PC-3 (cell line): ENCODE measurements around the gene HYAL1. TPM values are rescaled to one million over a fixed set of nuclear protein-coding genes. Genes with fewer than 3 reads are reported as not detected.

Experiments
- ATAC-seq: fragments of 200-7000 bp; cut with Tn5 transposase; 2 replicates; pipeline ENCODE4 v1.9.1; 2020; ENCODE audit warnings: mild to moderate bottlenecking, moderate library complexity
- BruUV-seq: library from RNA; stranded (reverse); fragments of 400-500 nt; replicated peaks from 2 replicates; lab custom pipeline; 2021; lab: Mats Ljungman, UMichigan
- CTCF ChIA-PET: fragments of 300-600 bp; sonication (Branson Sonifier 250); formaldehyde crosslinking; loops from one replicate; lab custom pipeline; 2022; ENCODE audit warnings: antibody characterized with exemption; lab: Charles Lee
- POLR2A ChIA-PET: fragments of 300-600 bp; sonication (Branson Sonifier 250); formaldehyde crosslinking; loops from one replicate; lab custom pipeline; 2022; ENCODE audit warnings: antibody characterized with exemption; ENCODE audit not compliant: unreplicated experiment; lab: Charles Lee
- DNase-seq: peaks from one replicate; pipeline ENCODE4 v3.0.0-alpha.2; 2015
- H2AFZ ChIP-seq: fragments of 300-600 bp; sonication (generic); 2 replicates; pipeline ENCODE4 v1.6.0; 2016; ENCODE audit warnings: antibody characterized with exemption, low read length
- H3F3A ChIP-seq: fragments of 300-600 bp; sonication (generic); one replicate; pipeline ENCODE4 v1.6.0; 2017; ENCODE audit warnings: antibody characterized with exemption, low read length, control low read depth, mild to moderate bottlenecking; ENCODE audit not compliant: unreplicated experiment
- H3K27ac ChIP-seq: fragments of 300-600 bp; sonication (generic); 2 replicates; pipeline ENCODE4 v1.5.1; 2016; ENCODE audit warnings: mild to moderate bottlenecking, low read length
- H3K27me3 ChIP-seq: fragments of 300-600 bp; sonication (generic); 2 replicates; pipeline ENCODE4 v1.6.1; 2016; ENCODE audit warnings: low read length, mixed read lengths
- H3K36me3 ChIP-seq: fragments of 300-600 bp; sonication (generic); 2 replicates; pipeline ENCODE4 v1.6.1; 2016; ENCODE audit warnings: low read depth, mixed run types, low read length, mixed read lengths
- H3K4me1 ChIP-seq: fragments of 300-600 bp; sonication (generic); 2 replicates; pipeline ENCODE4 v1.5.1; 2016; ENCODE audit warnings: low read length; ENCODE audit not compliant: insufficient read depth
- H3K4me2 ChIP-seq: fragments of 300-600 bp; sonication (generic); 2 replicates; pipeline ENCODE4 v1.6.0; 2016; ENCODE audit warnings: low read length
- H3K4me3 ChIP-seq: fragments of 300-600 bp; sonication (generic); 2 replicates; pipeline ENCODE4 v1.5.1; 2016; ENCODE audit warnings: mild to moderate bottlenecking, low read length, mixed read lengths
- H3K79me2 ChIP-seq: fragments of 300-600 bp; sonication (generic); 2 replicates; pipeline ENCODE4 v1.6.1; 2017; ENCODE audit warnings: low read length, mixed read lengths
- H3K9ac ChIP-seq: fragments of 300-600 bp; sonication (generic); 2 replicates; pipeline ENCODE4 v1.6.0; 2016; ENCODE audit warnings: mild to moderate bottlenecking, low read length
- H3K9me2 ChIP-seq: fragments of 300-600 bp; sonication (generic); replicated peaks from 2 replicates; pipeline ENCODE4 v1.6.1; 2016; ENCODE audit warnings: mixed run types, low read length, mixed read lengths
- H3K9me3 ChIP-seq: fragments of 300-600 bp; sonication (generic); 2 replicates; pipeline ENCODE4 v1.6.1; 2016; ENCODE audit warnings: low read length, mixed read lengths
- H4K20me1 ChIP-seq: fragments of 300-600 bp; sonication (generic); 2 replicates; pipeline ENCODE4 v1.6.1; 2016; ENCODE audit warnings: low read length, mixed read lengths
- CTCF ChIP-seq: fragments of 300-600 bp; sonication (generic); conservative IDR thresholded peaks from 2 replicates; pipeline ENCODE4 v1.5.1; 2017; ENCODE audit warnings: antibody characterized with exemption, low read depth, mild to moderate bottlenecking, low read length
- EZH2 ChIP-seq: fragments of 300-600 bp; sonication (generic); IDR thresholded peaks from one replicate; pipeline ENCODE4 v1.6.1; 2017; ENCODE audit warnings: antibody characterized with exemption, mild to moderate bottlenecking, low read length; ENCODE audit not compliant: unreplicated experiment
- EZH2phosphoT487 ChIP-seq: fragments of 300-600 bp; sonication (generic); IDR thresholded peaks from 2 replicates; pipeline ENCODE4 v1.6.1; 2018; ENCODE audit warnings: mild to moderate bottlenecking, antibody characterized with exemption, low read length, borderline replicate concordance
- intact Hi-C: fragments of 100-400 bp; cut with micrococcal nuclease; formaldehyde crosslinking; loops from 2 replicates; pipeline ENCODE4 v1.9.0; 2023
- total RNA-seq: library from RNA; depleted of rRNA; stranded (reverse); fragments of >200 nt; gene quantifications from 2 replicates; pipeline ENCODE4 v1.2.3, GENCODE V29; 2014

HYAL1 gene
- total RNA-seq, 1 experiment from 2014 or later: 1.3 TPM

- Histone ChIP-seq H3K4me1 (peaks cover 6% of the 10 kb centered on the region), H3F3A (peaks cover 4% of the 10 kb centered on the region), H3K36me3 (peaks cover 32% of the 10 kb centered on the region), H3K4me3 (peak within 1 kb of the TSS; percentile 97), H4K20me1 (no peaks in the 10 kb centered on the region), H3K9me2 (no peaks in the 10 kb centered on the region), H3K27me3 (no peaks in the 10 kb centered on the region), H3K79me2 (peaks cover 32% of the 10 kb centered on the region), H3K9ac (peak within 1 kb of the TSS; percentile 97), H3K4me2 (peak within 1 kb of the TSS; percentile 100), H3K27ac (peak within 1 kb of the TSS; percentile 81), H3K9me3 (no peaks in the 10 kb centered on the region), H2AFZ (peak within 1 kb of the TSS; percentile 85)
- peak; percentile 98 for DNase-seq
- TF ChIP-seq EZH2 (no peak), EZH2phosphoT487 (no peak), CTCF (no peak)
- TSS peak; percentile 98 for BruUV-seq
- CTCF ChIA-PET: interaction anchor here (0.7 to 0.9 kb wide), 2 partner anchors 32 to 36 kb away, joined by 3 to 5 read pairs; no protein-coding TSS in a partner anchor
- intact Hi-C loops: no loop called here
- POLR2A ChIA-PET: interaction anchor here (1.4 to 1.5 kb wide), 2 partner anchors 24 to 45 kb away, joined by 4 to 5 read pairs; no protein-coding TSS in a partner anchor
- ATAC-seq: peak; percentile 98
Measured at GRCh38 chr3:50292159-50293078, 11.0 kb downstream of the HYAL1 start, which contains the start of gene IFRD2. Gene IFRD2, minus strand, starts transcription at chr3:50292429. Its CDS starts 155 bp downstream, at chr3:50292274.

GRCh38 chr3:50290161-50290641, 13.2 kb downstream of the HYAL1 start:
- CTCF ChIA-PET: no interaction called here
- peaks cover 6% of the 10 kb centered on the region for H3K4me1 ChIP-seq
- no peak for TF ChIP-seq CTCF
- no peak for TF ChIP-seq EZH2
- TF ChIP-seq EZH2phosphoT487: no peak
- DNase-seq: no peak
- peaks cover 4% of the 10 kb centered on the region for H3F3A ChIP-seq
- ATAC-seq: no peak
- peaks cover 32% of the 10 kb centered on the region for H3K79me2 ChIP-seq
- no peak overlapping the region; the same call in 1 of the 2 replicates for H3K4me3 ChIP-seq
- H2AFZ ChIP-seq: no peak overlapping the region
- H3K27ac ChIP-seq: no peak overlapping the region
- no peaks in the 10 kb centered on the region for H3K9me2 ChIP-seq
- no peaks in the 10 kb centered on the region for H3K9me3 ChIP-seq
- POLR2A ChIA-PET: no interaction called here
- H3K27me3 ChIP-seq: no peaks in the 10 kb centered on the region
- BruUV-seq: no TSS peak
- H3K36me3 ChIP-seq: peaks cover 35% of the 10 kb centered on the region
- H3K9ac ChIP-seq: no peak overlapping the region
- H3K4me2 ChIP-seq: peak overlapping the region; percentile 100
- no peaks in the 10 kb centered on the region for H4K20me1 ChIP-seq
- intact Hi-C loops: no loop called here
